IMR-90 (cell line): ENCODE results near the gene ZFP36. TPM values are rescaled to one million over a fixed set of nuclear protein-coding genes. Genes with fewer than 3 reads are reported as not detected.
A peak's percentile ranks its signal among the peaks of the same experiment; 100 is the strongest.

ENCODE experiments used
- ATAC-seq: fragments of 200-7000 bp; cut with Tn5 transposase; 2 replicates; pipeline ENCODE4 v1.9.1; 2020; ENCODE audit warnings: low read depth, mild to moderate bottlenecking, moderate library complexity
- BruUV-seq: library from RNA; stranded (reverse); fragments of 400-500 nt; replicated peaks from 2 replicates; lab custom pipeline; 2021; lab: Mats Ljungman, UMichigan
- CTCF ChIA-PET: fragments of 300-600 bp; formaldehyde crosslinking; extraction: SDS; loops from one replicate; lab custom pipeline; 2021; ENCODE audit warnings: antibody characterized with exemption; lab: Yijun Ruan, JAX
- POLR2A ChIA-PET: fragments of 300-600 bp; sonication (Branson Sonifier 250); formaldehyde crosslinking; loops from one replicate; lab custom pipeline; 2022; ENCODE audit warnings: antibody characterized with exemption; ENCODE audit not compliant: unreplicated experiment; lab: Charles Lee
- DNase-seq: peaks from one replicate; pipeline ENCODE4 v3.0.0; 2013
- H2AFZ ChIP-seq: replicated peaks from 2 replicates; pipeline ENCODE3; 2013; ENCODE audit warnings: low read length, mild to moderate bottlenecking; ENCODE audit not compliant: poor library complexity
- H2AK5ac ChIP-seq: 2 replicates; pipeline ENCODE4 v1.6.1; 2013; ENCODE audit warnings: low read depth, low read length, inconsistent platforms
- H2AK9ac ChIP-seq: replicated peaks from 2 replicates; pipeline ENCODE3; 2013; ENCODE audit warnings: mild to moderate bottlenecking, low read depth, low read length, moderate library complexity; ENCODE audit not compliant: poor library complexity
- H2BK120ac ChIP-seq: 2 replicates; pipeline ENCODE4 v1.6.1; 2013; ENCODE audit warnings: low read depth, low read length, inconsistent platforms
- H2BK15ac ChIP-seq: 3 replicates; pipeline ENCODE4 v1.6.1; 2013; ENCODE audit warnings: low read depth, low read length, inconsistent platforms
- H2BK20ac ChIP-seq: 2 replicates; pipeline ENCODE4 v1.6.1; 2013; ENCODE audit warnings: low read depth, mild to moderate bottlenecking, inconsistent platforms, low read length, moderate library complexity
- H2BK5ac ChIP-seq: 2 replicates; pipeline ENCODE4 v1.6.1; 2013; ENCODE audit warnings: mild to moderate bottlenecking, low read depth, low read length, inconsistent platforms; ENCODE audit not compliant: poor library complexity, severe bottlenecking
- H3K14ac ChIP-seq: replicated peaks from 2 replicates; pipeline ENCODE4 v1.6.1; 2013; ENCODE audit warnings: low read depth, low read length, inconsistent platforms
- H3K18ac ChIP-seq: 2 replicates; pipeline ENCODE4 v1.6.1; 2013; ENCODE audit warnings: low read depth, low read length, control low read depth
- H3K23ac ChIP-seq: 2 replicates; pipeline ENCODE4 v1.6.1; 2013; ENCODE audit warnings: low read depth, low read length, inconsistent platforms
- H3K27ac ChIP-seq: 2 replicates; pipeline ENCODE4 v1.5.1; 2013; ENCODE audit warnings: mild to moderate bottlenecking, control low read depth, low read length; ENCODE audit not compliant: insufficient read depth
- H3K27me3 ChIP-seq: 2 replicates; pipeline ENCODE4 v1.6.1; 2013; ENCODE audit warnings: low read length; ENCODE audit not compliant: control insufficient read depth, insufficient read depth
- H3K36me3 ChIP-seq: 2 replicates; pipeline ENCODE4 v1.6.1; 2013; ENCODE audit warnings: low read length, mixed read lengths; ENCODE audit not compliant: control insufficient read depth, insufficient read depth
- H3K4ac ChIP-seq: 2 replicates; pipeline ENCODE4 v1.6.1; 2013; ENCODE audit warnings: low read depth, low read length, inconsistent platforms
- H3K4me1 ChIP-seq: 2 replicates; pipeline ENCODE4 v1.6.1; 2013; ENCODE audit warnings: low read length, mixed read lengths; ENCODE audit not compliant: control insufficient read depth, insufficient read depth
- H3K4me2 ChIP-seq: 2 replicates; pipeline ENCODE4 v1.6.1; 2013; ENCODE audit warnings: low read depth, mild to moderate bottlenecking, control low read depth, low read length, moderate library complexity
- H3K4me3 ChIP-seq: 2 replicates; pipeline ENCODE4 v1.5.1; 2013; ENCODE audit warnings: low read depth, mild to moderate bottlenecking, control low read depth, low read length, moderate library complexity; ENCODE audit not compliant: insufficient read depth
- H3K56ac ChIP-seq: 2 replicates; pipeline ENCODE4 v1.6.1; 2013; ENCODE audit warnings: low read length, inconsistent platforms; ENCODE audit not compliant: insufficient read depth; ENCODE audit errors: extremely low read depth
- H3K79me1 ChIP-seq, 2 experiments: 2 replicates each; pipeline ENCODE4 v1.6.1; 2013; ENCODE audit warnings: low read length in 2 of 2, inconsistent platforms in 1 of 2, low read depth in 1 of 2
- H3K9ac ChIP-seq: 2 replicates; pipeline ENCODE4 v1.6.1; 2013; ENCODE audit warnings: low read depth, low read length, control low read depth
- H3K9me1 ChIP-seq: 2 replicates; pipeline ENCODE4 v1.6.1; 2013; ENCODE audit warnings: low read length, inconsistent platforms; ENCODE audit not compliant: insufficient read depth
- H3K9me3 ChIP-seq: 2 replicates; pipeline ENCODE4 v1.6.1; 2013; ENCODE audit warnings: low read length; ENCODE audit not compliant: control insufficient read depth, insufficient read depth
- H4K20me1 ChIP-seq: 2 replicates; pipeline ENCODE4 v1.6.1; 2013; ENCODE audit warnings: low read length, inconsistent platforms; ENCODE audit not compliant: insufficient read depth
- H4K5ac ChIP-seq: 2 replicates; pipeline ENCODE4 v1.6.1; 2013; ENCODE audit warnings: mild to moderate bottlenecking, low read depth, low read length, control low read depth
- H4K8ac ChIP-seq, 2 experiments: 2 replicates each; pipeline ENCODE4 v1.6.1; 2013; ENCODE audit warnings: low read depth in 2 of 2, low read length in 2 of 2, control low read depth in 1 of 2, inconsistent platforms in 1 of 2
- H4K91ac ChIP-seq: 2 replicates; pipeline ENCODE4 v1.6.1; 2013; ENCODE audit warnings: low read depth, low read length, inconsistent platforms; ENCODE audit not compliant: insufficient read depth
- BHLHE40 ChIP-seq: fragments of 150-350 bp; IDR thresholded peaks from 2 replicates; pipeline ENCODE4 v1.6.1; 2016; ENCODE audit warnings: mild to moderate bottlenecking, low read depth, low read length
- CEBPB ChIP-seq: IDR thresholded peaks from 2 replicates; pipeline ENCODE4 v1.6.1; 2012; ENCODE audit warnings: low read depth, low read length, improper control_type of control experiment
- CHD1 ChIP-seq: IDR thresholded peaks from 2 replicates; pipeline ENCODE4 v1.6.1; 2012; ENCODE audit warnings: low read depth, low read length, improper control_type of control experiment
- ELK1 ChIP-seq: fragments of 150-350 bp; IDR thresholded peaks from 2 replicates; pipeline ENCODE4 v1.6.1; 2016; ENCODE audit warnings: low read depth, mild to moderate bottlenecking, low read length, moderate library complexity, borderline replicate concordance
- MAFK ChIP-seq: IDR thresholded peaks from 2 replicates; pipeline ENCODE4 v1.6.1; 2012; ENCODE audit warnings: low read depth, low read length, improper control_type of control experiment
- MAZ ChIP-seq: IDR thresholded peaks from 2 replicates; pipeline ENCODE4 v1.6.1; 2012; ENCODE audit warnings: low read depth, mild to moderate bottlenecking, low read length, improper control_type of control experiment, moderate library complexity, borderline replicate concordance
- MXI1 ChIP-seq: IDR thresholded peaks from 2 replicates; pipeline ENCODE4 v1.6.1; 2012; ENCODE audit warnings: low read depth, mild to moderate bottlenecking, low read length, moderate library complexity, borderline replicate concordance
- NFE2L2 ChIP-seq: fragments of 150-350 bp; IDR thresholded peaks from 2 replicates; pipeline ENCODE4 v1.6.1; 2016; ENCODE audit warnings: low read depth, mild to moderate bottlenecking, low read length
- POLR2A ChIP-seq: IDR thresholded peaks from 2 replicates; pipeline ENCODE4 v1.6.1; 2012; ENCODE audit warnings: mild to moderate bottlenecking, low read depth, low read length
- RAD21 ChIP-seq: IDR thresholded peaks from 2 replicates; pipeline ENCODE4 v1.6.1; 2012; ENCODE audit warnings: low read length, improper control_type of control experiment
- RCOR1 ChIP-seq: IDR thresholded peaks from 2 replicates; pipeline ENCODE4 v1.6.1; 2012; ENCODE audit warnings: mild to moderate bottlenecking, low read length, improper control_type of control experiment; ENCODE audit not compliant: insufficient replicate concordance
- RFX5 ChIP-seq: IDR thresholded peaks from 2 replicates; pipeline ENCODE4 v1.8.0; 2012; ENCODE audit warnings: low read depth, mild to moderate bottlenecking, low read length, moderate library complexity
- SMC3 ChIP-seq: fragments of 150-350 bp; IDR thresholded peaks from 2 replicates; pipeline ENCODE4 v1.6.1; 2016; ENCODE audit warnings: low read depth, mild to moderate bottlenecking, antibody characterized with exemption, low read length, moderate library complexity
- WGBS, 2 experiments: methylation state at CpG; one replicate each; pipeline versions ENCODE4 v1.1.5 to v1.1.7; 2013; ENCODE audit warnings: missing lambda C conversion rate in 2 of 2; ENCODE audit not compliant: insufficient read length in 1 of 2; ENCODE audit errors: extremely low coverage in 2 of 2; 5-methylcytosine and 5-hydroxymethylcytosine counted together
- dilution Hi-C: fragments of 300-500 bp; cut with HindIII; formaldehyde crosslinking; loops from one replicate; pipeline ENCODE4 v1.14.3; 2018; ENCODE audit warnings: low sequenced_read_pairs; ENCODE audit not compliant: unreplicated experiment
- in situ Hi-C: fragments of 300-500 bp; cut with MboI; formaldehyde crosslinking; loops from 3 replicates; pipeline ENCODE4 v1.14.3; 2019; ENCODE audit warnings: low sequenced_read_pairs, inconsistent platforms, mixed read lengths
- intact Hi-C: fragments of 100-400 bp; cut with micrococcal nuclease; formaldehyde crosslinking; loops from 2 replicates; pipeline ENCODE4 v1.10.0; 2022
- polyA plus RNA-seq, 3 experiments: library from polyadenylated mRNA; depleted of rRNA; stranded (reverse); fragments of >200 nt; gene quantifications; 2 replicates each; pipeline ENCODE4 v1.2.3, GENCODE V29; 2012; ENCODE audit warnings: low replicate concordance in 1 of 3
- total RNA-seq: library from RNA; depleted of rRNA; stranded (reverse); fragments of >200 nt; gene quantifications from 2 replicates; pipeline ENCODE4 v1.2.3, GENCODE V29; 2012
- TF ChIP-seq, protein P1 (sequence below): conservative IDR thresholded peaks from 2 replicates; pipeline ENCODE4 v1.5.1; 2012; ENCODE audit warnings: mild to moderate bottlenecking, low read depth, low read length, improper control_type of control experiment
- TF ChIP-seq, protein P2 (sequence below): fragments of 150-350 bp; IDR thresholded peaks from 2 replicates; pipeline ENCODE4 v1.6.1; 2017; ENCODE audit warnings: mild to moderate bottlenecking, antibody characterized with exemption, low read length, low read depth

ZFP36 gene
- total and polyA plus RNA-seq, 2 of the 4 experiments (the other 2 are of a cell fraction), result 1.4 to 45.0 TPM

GRCh38 chr19:39372941-39373340 is 33.7 kb upstream of the ZFP36 start:
- WGBS, 2 experiments, result 17% methylated on average over 1 of the region's 2 CpGs; no CpG with 5 or more reads in 1 of the 2 experiments
- Histone ChIP-seq H3K14ac (peak overlapping the region; percentile 96), H2BK20ac (peak overlapping the region; percentile 74), H3K18ac (peak overlapping the region; percentile 71), H3K56ac (peak overlapping the region; percentile 86; the same call in 1 of the 2 replicates), H3K4ac (peak overlapping the region; percentile 97), H4K20me1 (peaks cover 9% of the 10 kb centered on the region), H2BK5ac (peak overlapping the region; percentile 92), H3K4me3 (no peak overlapping the region), H3K27me3 (no peaks in the 10 kb centered on the region), H3K9me1 (peaks cover 18% of the 10 kb centered on the region), H3K79me1 (peaks cover 26 to 55% of the 10 kb centered on the region in 2 experiments), H4K91ac (peak overlapping the region; percentile 94), H2AK5ac (peak overlapping the region; percentile 96), H3K4me2 (peak overlapping the region; percentile 29; the same call in 1 of the 2 replicates), H3K4me1 (peaks cover 14% of the 10 kb centered on the region), H2BK120ac (peak overlapping the region; percentile 93), H3K9me3 (no peaks in the 10 kb centered on the region), H3K27ac (peak overlapping the region; percentile 90), H2AFZ (peak overlapping the region; percentile 82), H2BK15ac (peak overlapping the region; percentile 64; the same call in 1 of the 3 replicates), H3K36me3 (peaks cover 65% of the 10 kb centered on the region), H4K8ac (peak overlapping the region; percentile 7 to 93; a peak in 3 of 4 replicates), H2AK9ac (peak overlapping the region; percentile 99), H3K9ac (peak overlapping the region; percentile 54), H4K5ac (peak overlapping the region; percentile 76), H3K23ac (peak overlapping the region; percentile 96)
- no peak for TF ChIP-seq MXI1
- no peak for TF ChIP-seq BHLHE40
- TF ChIP-seq NFE2L2, result no peak
- no peak for TF ChIP-seq RCOR1
- no peak for TF ChIP-seq CHD1
- TF ChIP-seq MAFK, result no peak
- TF ChIP-seq POLR2A, result no peak
- TF ChIP-seq MAZ, result no peak
- no peak for TF ChIP-seq CEBPB
- TF ChIP-seq, protein P1, sequence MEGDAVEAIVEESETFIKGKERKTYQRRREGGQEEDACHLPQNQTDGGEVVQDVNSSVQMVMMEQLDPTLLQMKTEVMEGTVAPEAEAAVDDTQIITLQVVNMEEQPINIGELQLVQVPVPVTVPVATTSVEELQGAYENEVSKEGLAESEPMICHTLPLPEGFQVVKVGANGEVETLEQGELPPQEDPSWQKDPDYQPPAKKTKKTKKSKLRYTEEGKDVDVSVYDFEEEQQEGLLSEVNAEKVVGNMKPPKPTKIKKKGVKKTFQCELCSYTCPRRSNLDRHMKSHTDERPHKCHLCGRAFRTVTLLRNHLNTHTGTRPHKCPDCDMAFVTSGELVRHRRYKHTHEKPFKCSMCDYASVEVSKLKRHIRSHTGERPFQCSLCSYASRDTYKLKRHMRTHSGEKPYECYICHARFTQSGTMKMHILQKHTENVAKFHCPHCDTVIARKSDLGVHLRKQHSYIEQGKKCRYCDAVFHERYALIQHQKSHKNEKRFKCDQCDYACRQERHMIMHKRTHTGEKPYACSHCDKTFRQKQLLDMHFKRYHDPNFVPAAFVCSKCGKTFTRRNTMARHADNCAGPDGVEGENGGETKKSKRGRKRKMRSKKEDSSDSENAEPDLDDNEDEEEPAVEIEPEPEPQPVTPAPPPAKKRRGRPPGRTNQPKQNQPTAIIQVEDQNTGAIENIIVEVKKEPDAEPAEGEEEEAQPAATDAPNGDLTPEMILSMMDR, result no peak
- no peak for TF ChIP-seq RFX5
- no peak for TF ChIP-seq SMC3
- no peak for TF ChIP-seq ELK1
- no peak for TF ChIP-seq RAD21
- TF ChIP-seq, protein P2, sequence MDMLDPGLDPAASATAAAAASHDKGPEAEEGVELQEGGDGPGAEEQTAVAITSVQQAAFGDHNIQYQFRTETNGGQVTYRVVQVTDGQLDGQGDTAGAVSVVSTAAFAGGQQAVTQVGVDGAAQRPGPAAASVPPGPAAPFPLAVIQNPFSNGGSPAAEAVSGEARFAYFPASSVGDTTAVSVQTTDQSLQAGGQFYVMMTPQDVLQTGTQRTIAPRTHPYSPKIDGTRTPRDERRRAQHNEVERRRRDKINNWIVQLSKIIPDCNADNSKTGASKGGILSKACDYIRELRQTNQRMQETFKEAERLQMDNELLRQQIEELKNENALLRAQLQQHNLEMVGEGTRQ, result no peak
- intact Hi-C loops (no loop called here), dilution Hi-C loops (no loop called here), in situ Hi-C loops (no loop called here)
- ChIA-PET CTCF (interaction anchor here (1.0 kb wide), 1 partner anchor 41 kb away, joined by 3 read pairs; no protein-coding TSS in a partner anchor), POLR2A (no interaction called here)
- ATAC-seq, result no peak; the same call in 1 of the 2 replicates
- no TSS peak for BruUV-seq
- DNase-seq, result peak; percentile 28
